Activated CD8-positive, alpha-beta T cell treated with anti-CD3 and anti-CD28 coated beads, Interleukin-2, amount 10 ng/mL, durations not matched to agents 7 days and 5 days (primary cell): Measurements from ENCODE around the gene TMEM109. TPM values are rescaled to one million over a fixed set of nuclear protein-coding genes. Genes with fewer than 3 reads are reported as not detected.

Source experiments
- ATAC-seq: fragments of 150-1000 bp; cut with Tn5 transposase; one replicate; pipeline ENCODE4 v1.10.0; 2021; ENCODE audit warnings: moderate library complexity
- CTCF ChIA-PET: fragments of 350-600 bp; sonication (Branson Sonifier 250); formaldehyde crosslinking; loops from one replicate; lab custom pipeline; 2021; ENCODE audit warnings: antibody characterized with exemption; lab: Charles Lee
- POLR2A ChIA-PET: fragments of 350-600 bp; sonication (Branson Sonifier 250); formaldehyde crosslinking; loops from one replicate; lab custom pipeline; 2021; ENCODE audit warnings: antibody characterized with exemption; lab: Charles Lee
- DNase-seq: peaks from one replicate; pipeline ENCODE4 v3.0.0-alpha.2; 2020
- H3K27ac Mint-ChIP-seq: one replicate; pipeline ENCODE4 v1.8.0; 2021; ENCODE audit warnings: mild to moderate bottlenecking, mixed read lengths
- H3K27me3 Mint-ChIP-seq: one replicate; pipeline ENCODE4 v1.8.0; 2021; ENCODE audit warnings: low read depth, mixed read lengths
- H3K36me3 Mint-ChIP-seq: one replicate; pipeline ENCODE4 v1.8.0; 2021; ENCODE audit warnings: low read depth, mixed read lengths
- H3K4me1 Mint-ChIP-seq: one replicate; pipeline ENCODE4 v1.8.0; 2021; ENCODE audit warnings: low read depth, mixed read lengths
- H3K4me3 Mint-ChIP-seq: one replicate; pipeline ENCODE4 v1.8.0; 2021; ENCODE audit warnings: mild to moderate bottlenecking, mixed read lengths
- H3K9me3 Mint-ChIP-seq: one replicate; pipeline ENCODE4 v1.8.0; 2022; ENCODE audit warnings: mixed read lengths; ENCODE audit not compliant: insufficient read depth
- total RNA-seq, 2 experiments: library from RNA; stranded (reverse); gene quantifications; one replicate each; pipeline ENCODE4 v1.2.3, GENCODE V29; 2021

The TMEM109 gene
- total RNA-seq, 2 experiments from 2014 or later, result 136 to 139 TPM

DNA sequence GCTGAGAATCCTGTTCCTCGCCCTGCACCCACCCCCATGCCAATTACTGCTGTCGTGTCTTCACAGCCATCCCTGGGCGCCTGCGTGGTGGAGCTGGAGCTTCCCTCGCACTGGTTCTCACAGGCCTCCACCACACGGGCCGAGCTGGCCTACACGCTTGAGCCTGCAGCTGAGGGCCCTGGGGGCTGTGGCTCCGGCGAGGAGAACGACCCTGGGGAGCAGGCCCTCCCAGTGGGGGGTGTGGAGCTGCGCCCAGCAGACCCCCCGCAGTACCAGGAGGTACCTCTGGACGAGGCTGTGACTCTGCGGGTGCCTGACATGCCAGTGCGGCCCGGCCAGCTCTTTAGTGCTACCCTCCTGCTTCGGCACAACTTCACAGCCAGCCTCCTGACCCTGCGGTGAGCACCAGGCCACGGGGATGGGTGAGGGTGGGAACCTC is 14.6 kb downstream of the TMEM109 start:
- H3K36me3 Mint-ChIP-seq, result peaks cover under 1% of the 10 kb centered on the region
- CTCF ChIA-PET, result interaction anchor here (1.1 kb wide), 1 partner anchor 13 kb away, joined by 3 read pairs; no protein-coding TSS in a partner anchor
- POLR2A ChIA-PET, result no interaction called here
- H3K27me3 Mint-ChIP-seq, result peaks cover 31% of the 10 kb centered on the region
- no peak for ATAC-seq
- H3K4me3 Mint-ChIP-seq, result no peak overlapping the region
- no peaks in the 10 kb centered on the region for H3K9me3 Mint-ChIP-seq
- H3K4me1 Mint-ChIP-seq, result peaks cover 13% of the 10 kb centered on the region
- DNase-seq, result no peak
- H3K27ac Mint-ChIP-seq, result no peak overlapping the region

GRCh38 chr11:60929764-60930163 is 15.8 kb downstream of the TMEM109 start:
- Mint-ChIP-seq H3K27me3 (peaks cover 31% of the 10 kb centered on the region), H3K36me3 (no peaks in the 10 kb centered on the region), H3K9me3 (no peaks in the 10 kb centered on the region), H3K4me3 (no peak overlapping the region), H3K27ac (no peak overlapping the region), H3K4me1 (peaks cover 9% of the 10 kb centered on the region)
- DNase-seq (no peak), ATAC-seq (no peak)
- ChIA-PET POLR2A (interaction anchor here (0.8 kb wide), 1 partner anchor 16 kb away, joined by 3 read pairs; the partner anchor contains the start of gene TMEM109), CTCF (interaction anchor here (1.2 kb wide), 1 partner anchor 15 kb away, joined by 4 read pairs; no protein-coding TSS in a partner anchor)

- DNase-seq, result no peak
- Mint-ChIP-seq H3K36me3 (no peaks in the 10 kb centered on the region), H3K4me1 (peaks cover 5% of the 10 kb centered on the region), H3K27me3 (peaks cover 25% of the 10 kb centered on the region), H3K4me3 (no peak overlapping the region), H3K27ac (no peak overlapping the region), H3K9me3 (no peaks in the 10 kb centered on the region)
- ChIA-PET CTCF (interaction anchor here (1.2 kb wide), 1 partner anchor 15 kb away, joined by 4 read pairs; no protein-coding TSS in a partner anchor), POLR2A (interaction anchor here (0.8 kb wide), 1 partner anchor 17 kb away, joined by 3 read pairs; the partner anchor contains the start of gene TMEM109)
- no peak for ATAC-seq
These were observed 16.4 kb downstream of the TMEM109 start for GRCh38 chr11:60930394-60930793.

DNA sequence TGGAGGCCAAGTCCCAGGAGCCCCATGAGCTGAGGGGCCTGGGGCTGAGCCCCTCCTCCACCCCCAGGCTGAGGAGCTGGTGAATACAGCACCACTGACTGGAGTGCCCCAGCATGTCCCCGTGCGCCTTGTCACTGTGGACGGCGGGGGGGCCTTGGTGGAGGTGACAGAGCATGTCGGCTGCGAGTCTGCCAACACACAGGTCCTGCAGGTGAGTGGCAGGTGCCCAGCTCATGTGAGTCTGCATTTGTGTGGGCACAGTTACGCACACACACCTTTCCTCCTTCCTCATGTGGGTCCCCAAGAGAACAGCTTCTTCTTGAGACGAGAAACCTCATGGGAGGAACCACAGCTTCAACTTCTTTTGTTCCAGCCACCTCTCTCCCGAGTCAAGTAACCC is 18.0 kb downstream of the TMEM109 start:
- no peak overlapping the region for H3K4me3 Mint-ChIP-seq
- POLR2A ChIA-PET, result interaction anchor here (0.6 kb wide), 1 partner anchor 48 kb away, joined by 3 read pairs; no protein-coding TSS in a partner anchor

GRCh38 chr11:60932605-60933356 is 18.8 kb downstream of the TMEM109 start:
- peaks cover 8% of the 10 kb centered on the region for H3K27me3 Mint-ChIP-seq
- DNase-seq (no peak), ATAC-seq (no peak)
- H3K4me1 Mint-ChIP-seq, result no peaks in the 10 kb centered on the region
- no peaks in the 10 kb centered on the region for H3K9me3 Mint-ChIP-seq
- no peaks in the 10 kb centered on the region for H3K36me3 Mint-ChIP-seq
- ChIA-PET CTCF (interaction anchor here (0.6 kb wide), 1 partner anchor 12 kb away, joined by 3 read pairs; no protein-coding TSS in a partner anchor), POLR2A (interaction anchor here (0.6 kb wide), 1 partner anchor 19 kb away, joined by 4 read pairs; no protein-coding TSS in a partner anchor)
- no peak overlapping the region for H3K4me3 Mint-ChIP-seq
- H3K27ac Mint-ChIP-seq, result no peak overlapping the region

More for the DNA sequence above, 18.0 kb downstream of the TMEM109 start:
- DNase-seq (no peak), ATAC-seq (no peak)
- peaks cover 10% of the 10 kb centered on the region for H3K27me3 Mint-ChIP-seq
- H3K4me1 Mint-ChIP-seq, result no peaks in the 10 kb centered on the region
- H3K27ac Mint-ChIP-seq, result no peak overlapping the region
- CTCF ChIA-PET, result no interaction called here
- H3K9me3 Mint-ChIP-seq, result no peaks in the 10 kb centered on the region
- no peaks in the 10 kb centered on the region for H3K36me3 Mint-ChIP-seq

GRCh38 chr11:60933416-60934123 is 19.6 kb downstream of the TMEM109 start:
- no peaks in the 10 kb centered on the region for H3K4me1 Mint-ChIP-seq
- H3K27me3 Mint-ChIP-seq, result peaks cover 8% of the 10 kb centered on the region
- no peak for ATAC-seq
- no peak overlapping the region for H3K4me3 Mint-ChIP-seq
- ChIA-PET POLR2A (no interaction called here), CTCF (no interaction called here)
- no peak for DNase-seq
- H3K27ac Mint-ChIP-seq, result no peak overlapping the region
- H3K36me3 Mint-ChIP-seq, result no peaks in the 10 kb centered on the region
- H3K9me3 Mint-ChIP-seq, result no peaks in the 10 kb centered on the region

DNA sequence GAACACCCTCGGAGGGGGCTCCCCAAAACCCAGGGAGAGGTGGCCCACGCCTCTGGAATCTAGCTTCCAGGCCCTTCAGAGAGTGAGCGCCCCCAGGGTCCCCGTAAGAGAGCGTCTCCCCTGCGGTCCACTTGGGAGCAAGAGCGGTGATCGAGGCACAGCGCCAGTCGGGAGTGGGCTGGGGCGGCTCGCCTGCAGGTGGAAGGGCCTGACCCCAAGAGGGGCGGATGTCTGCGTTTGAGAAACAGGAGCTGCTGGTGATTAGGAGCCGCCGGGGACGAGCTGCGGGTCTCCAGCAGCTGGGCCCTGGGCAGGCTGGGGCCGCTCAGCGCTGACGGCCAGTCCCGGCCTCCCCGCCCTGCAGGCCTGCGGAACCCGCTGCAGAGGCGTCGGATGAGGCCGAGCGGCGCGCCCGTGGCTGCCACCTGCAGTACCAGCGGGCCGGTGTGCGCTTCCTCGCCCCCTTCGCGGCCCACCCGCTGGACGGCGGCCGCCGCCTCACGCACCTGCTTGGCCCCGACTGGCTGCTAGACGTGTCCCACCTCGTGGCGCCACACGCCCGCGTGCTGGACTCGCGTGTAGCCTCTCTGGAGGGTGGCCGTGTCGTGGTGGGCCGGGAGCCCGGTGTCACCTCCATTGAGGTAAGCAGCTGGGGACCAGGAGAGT is 20.3 kb downstream of the TMEM109 start:
- POLR2A ChIA-PET, result no interaction called here
- ATAC-seq (no peak), DNase-seq (no peak)
- H3K27ac Mint-ChIP-seq, result no peak overlapping the region
- peaks cover 8% of the 10 kb centered on the region for H3K27me3 Mint-ChIP-seq
- no peaks in the 10 kb centered on the region for H3K9me3 Mint-ChIP-seq
- H3K4me3 Mint-ChIP-seq, result no peak overlapping the region
- no peaks in the 10 kb centered on the region for H3K4me1 Mint-ChIP-seq
- H3K36me3 Mint-ChIP-seq, result no peaks in the 10 kb centered on the region
- CTCF ChIA-PET, result no interaction called here

GRCh38 chr11:60934790-60935605 is 21.0 kb downstream of the TMEM109 start:
- Mint-ChIP-seq H3K9me3 (no peaks in the 10 kb centered on the region), H3K27me3 (peaks cover 4% of the 10 kb centered on the region), H3K4me3 (no peak overlapping the region), H3K4me1 (no peaks in the 10 kb centered on the region), H3K36me3 (no peaks in the 10 kb centered on the region), H3K27ac (no peak overlapping the region)
- ATAC-seq (no peak), DNase-seq (no peak)
- POLR2A ChIA-PET, result interaction anchor here (0.6 kb wide), 1 partner anchor 238 kb away, joined by 3 read pairs; no protein-coding TSS in a partner anchor
- CTCF ChIA-PET, result no interaction called here

- POLR2A ChIA-PET, result interaction anchor here (0.6 to 0.9 kb wide), 2 partner anchors 36 to 237 kb away, joined by 3 read pairs; partner anchors contain the start of gene CD6
These were observed 21.9 kb downstream of the TMEM109 start for GRCh38 chr11:60935676-60936442.

GRCh38 chr11:60936467-60937143 is 22.6 kb downstream of the TMEM109 start:
- H3K9me3 Mint-ChIP-seq, result no peaks in the 10 kb centered on the region
- CTCF ChIA-PET, result no interaction called here
- no peak overlapping the region for H3K4me3 Mint-ChIP-seq
- no peak for ATAC-seq
- no peaks in the 10 kb centered on the region for H3K36me3 Mint-ChIP-seq
- H3K4me1 Mint-ChIP-seq, result peaks cover 4% of the 10 kb centered on the region
- POLR2A ChIA-PET, result interaction anchor here (0.9 kb wide), 1 partner anchor 35 kb away, joined by 3 read pairs; the partner anchor contains the start of gene CD6
- no peaks in the 10 kb centered on the region for H3K27me3 Mint-ChIP-seq
- DNase-seq, result no peak
- H3K27ac Mint-ChIP-seq, result no peak overlapping the region

More at GRCh38 chr11:60935676-60936442, 21.9 kb downstream of the TMEM109 start:
- H3K4me1 Mint-ChIP-seq, result no peaks in the 10 kb centered on the region
- DNase-seq (no peak), ATAC-seq (no peak)
- no peak overlapping the region for H3K4me3 Mint-ChIP-seq
- H3K27me3 Mint-ChIP-seq, result peaks cover under 1% of the 10 kb centered on the region
- no peak overlapping the region for H3K27ac Mint-ChIP-seq
- H3K36me3 Mint-ChIP-seq, result no peaks in the 10 kb centered on the region
- CTCF ChIA-PET, result no interaction called here
- H3K9me3 Mint-ChIP-seq, result no peaks in the 10 kb centered on the region
